Liver (tissue), 3 donors: ENCODE data around the gene CPNE4.

Experiments used
- ATF3 ChIP-seq: IDR thresholded peaks from 2 replicates; pipeline ENCODE4 v1.6.1; 2016; ENCODE audit warnings: antibody characterized with exemption
- GABPA ChIP-seq, 2 donors: IDR thresholded peaks in 1 of 2; conservative IDR thresholded peaks in 1 of 2; 2 replicates each; pipeline ENCODE4 v1.6.1; 2016; ENCODE audit warnings: antibody characterized with exemption in 2 of 2, mild to moderate bottlenecking in 1 of 2, moderate library complexity in 1 of 2
- JUND ChIP-seq, 2 donors: IDR thresholded peaks; 2 replicates each; pipeline ENCODE4 v1.6.1; 2016; ENCODE audit warnings: antibody characterized with exemption in 2 of 2
- RAD21 ChIP-seq, 2 donors: IDR thresholded peaks; 2 replicates each; pipeline ENCODE4 v1.6.1; 2016; ENCODE audit warnings: antibody characterized with exemption in 2 of 2, mild to moderate bottlenecking in 2 of 2
- REST ChIP-seq: IDR thresholded peaks from 2 replicates; pipeline ENCODE4 v1.6.1; 2016; ENCODE audit warnings: antibody characterized with exemption, mild to moderate bottlenecking
- RXRA ChIP-seq, 2 donors: IDR thresholded peaks; 2 replicates each; pipeline ENCODE4 v1.6.1; 2017 to 2018; ENCODE audit warnings: antibody characterized with exemption in 2 of 2, mild to moderate bottlenecking in 1 of 2
- SP1 ChIP-seq: IDR thresholded peaks from 2 replicates; pipeline ENCODE4 v1.6.1; 2018; ENCODE audit warnings: antibody characterized with exemption, mild to moderate bottlenecking
- TAF1 ChIP-seq: conservative IDR thresholded peaks from 2 replicates; pipeline ENCODE4 v1.6.1; 2016; ENCODE audit warnings: antibody characterized with exemption, mild to moderate bottlenecking
- YY1 ChIP-seq: IDR thresholded peaks from 2 replicates; pipeline ENCODE4 v1.6.1; 2016; ENCODE audit warnings: antibody characterized with exemption, mild to moderate bottlenecking
- TF ChIP-seq, protein P1 (sequence below): fragments of 150-350 bp; IDR thresholded peaks from 2 replicates; pipeline ENCODE4 v1.5.1; 2017; ENCODE audit warnings: improper control_type of control experiment, low read depth, low read length; ENCODE audit not compliant: missing input control
- TF ChIP-seq, protein P2 (sequence below): IDR thresholded peaks from 2 replicates; pipeline ENCODE4 v1.6.1; 2016; ENCODE audit warnings: antibody characterized with exemption
- donor health status: healthy.
- donor health status: healthy.

GRCh38 chr3:131728898-131729642 is 305.7 kb downstream of the CPNE4 start:
- TF ChIP-seq REST (no peak), YY1 (no peak), GABPA (IDR thresholded peaks at IDR 0.05 in 1 of 2, conservative IDR thresholded peaks at IDR 0.05 in 1 of 2) (no peak), TAF1 (no peak), SP1 (no peak), ATF3 (no peak), RXRA (IDR thresholded peaks at IDR 0.05) (no peak), RAD21 (IDR thresholded peaks at IDR 0.05) (no peak), JUND (IDR thresholded peaks at IDR 0.05) (no peak)
- TF ChIP-seq, protein P1, sequence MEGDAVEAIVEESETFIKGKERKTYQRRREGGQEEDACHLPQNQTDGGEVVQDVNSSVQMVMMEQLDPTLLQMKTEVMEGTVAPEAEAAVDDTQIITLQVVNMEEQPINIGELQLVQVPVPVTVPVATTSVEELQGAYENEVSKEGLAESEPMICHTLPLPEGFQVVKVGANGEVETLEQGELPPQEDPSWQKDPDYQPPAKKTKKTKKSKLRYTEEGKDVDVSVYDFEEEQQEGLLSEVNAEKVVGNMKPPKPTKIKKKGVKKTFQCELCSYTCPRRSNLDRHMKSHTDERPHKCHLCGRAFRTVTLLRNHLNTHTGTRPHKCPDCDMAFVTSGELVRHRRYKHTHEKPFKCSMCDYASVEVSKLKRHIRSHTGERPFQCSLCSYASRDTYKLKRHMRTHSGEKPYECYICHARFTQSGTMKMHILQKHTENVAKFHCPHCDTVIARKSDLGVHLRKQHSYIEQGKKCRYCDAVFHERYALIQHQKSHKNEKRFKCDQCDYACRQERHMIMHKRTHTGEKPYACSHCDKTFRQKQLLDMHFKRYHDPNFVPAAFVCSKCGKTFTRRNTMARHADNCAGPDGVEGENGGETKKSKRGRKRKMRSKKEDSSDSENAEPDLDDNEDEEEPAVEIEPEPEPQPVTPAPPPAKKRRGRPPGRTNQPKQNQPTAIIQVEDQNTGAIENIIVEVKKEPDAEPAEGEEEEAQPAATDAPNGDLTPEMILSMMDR = no peak
- TF ChIP-seq, protein P2, sequence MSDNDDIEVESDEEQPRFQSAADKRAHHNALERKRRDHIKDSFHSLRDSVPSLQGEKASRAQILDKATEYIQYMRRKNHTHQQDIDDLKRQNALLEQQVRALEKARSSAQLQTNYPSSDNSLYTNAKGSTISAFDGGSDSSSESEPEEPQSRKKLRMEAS = no peak
